Thyroid gland (tissue), 4 donors: ENCODE measurements around the gene TUBA4A. TPM values are rescaled to one million over a fixed set of nuclear protein-coding genes. Genes with fewer than 3 reads are reported as not detected.

Experiments
- DNase-seq, 2 donors: peaks; one replicate each; pipeline ENCODE4 v3.0.0-alpha.2; 2019
- H3K27ac ChIP-seq, 3 donors: fragments of 200-600 bp; sonication (generic); 1 replicate in 2 of 3; 2 replicates in 1 of 3; pipeline ENCODE4 v1.5.1; 2016 to 2019; ENCODE audit warnings: mild to moderate bottlenecking in 1 of 3, moderate library complexity in 1 of 3
- H3K27me3 ChIP-seq: fragments of 200-600 bp; sonication (generic); one replicate; pipeline ENCODE4 v1.5.1; 2019
- H3K36me3 ChIP-seq, 2 donors: fragments of 200-600 bp; sonication (generic); one replicate each; pipeline ENCODE4 v1.5.1; 2016 to 2019
- H3K4me1 ChIP-seq, 2 donors: fragments of 200-600 bp; sonication (generic); one replicate each; pipeline ENCODE4 v1.5.1; 2017 to 2019
- H3K4me3 ChIP-seq, 3 donors: fragments of 200-600 bp; sonication (generic); replicated peaks in 1 of 3; 1 replicate in 2 of 3; 2 replicates in 1 of 3; pipeline ENCODE4 v1.5.1; 2016; ENCODE audit warnings: mild to moderate bottlenecking in 1 of 3
- H3K9me3 ChIP-seq: fragments of 200-600 bp; sonication (generic); one replicate; pipeline ENCODE4 v1.5.1; 2017
- POLR2A ChIP-seq, 2 donors: fragments of 450-650 bp; IDR thresholded peaks; one replicate each; pipeline ENCODE4 v1.6.1; 2017; ENCODE audit warnings: antibody characterized with exemption in 2 of 2, mild to moderate bottlenecking in 2 of 2, moderate library complexity in 1 of 2
- WGBS, 2 donors: methylation state at CpG; one replicate each; pipeline ENCODE4 v1.1.5; 2017; 5-methylcytosine and 5-hydroxymethylcytosine counted together
- intact Hi-C: fragments of 100-400 bp; cut with DNase I; formaldehyde crosslinking; loops from one replicate; pipeline ENCODE4 v1.15.1; 2023
- total RNA-seq, 4 donors: library from RNA; depleted of rRNA; stranded (reverse); fragments of >200 nt; gene quantifications; one replicate each; pipeline ENCODE4 v1.2.3, GENCODE V29; 2016
- TF ChIP-seq, protein P1 (sequence below), 6 experiments: fragments of 200-600 bp in 3 of 6; fragments of 450-650 bp in 3 of 6; sonication (generic) in 3 of 6; IDR thresholded peaks; one replicate each; pipeline ENCODE4 v1.5.1; 2016 to 2019; ENCODE audit warnings: antibody characterized with exemption in 6 of 6, mild to moderate bottlenecking in 2 of 6, inconsistent platforms in 1 of 6, moderate library complexity in 1 of 6

Gene TUBA4A
- total RNA-seq, 4 donors from 2014 or later = 21.0 to 72.4 (median 34.8) TPM

- TF ChIP-seq, protein P1, sequence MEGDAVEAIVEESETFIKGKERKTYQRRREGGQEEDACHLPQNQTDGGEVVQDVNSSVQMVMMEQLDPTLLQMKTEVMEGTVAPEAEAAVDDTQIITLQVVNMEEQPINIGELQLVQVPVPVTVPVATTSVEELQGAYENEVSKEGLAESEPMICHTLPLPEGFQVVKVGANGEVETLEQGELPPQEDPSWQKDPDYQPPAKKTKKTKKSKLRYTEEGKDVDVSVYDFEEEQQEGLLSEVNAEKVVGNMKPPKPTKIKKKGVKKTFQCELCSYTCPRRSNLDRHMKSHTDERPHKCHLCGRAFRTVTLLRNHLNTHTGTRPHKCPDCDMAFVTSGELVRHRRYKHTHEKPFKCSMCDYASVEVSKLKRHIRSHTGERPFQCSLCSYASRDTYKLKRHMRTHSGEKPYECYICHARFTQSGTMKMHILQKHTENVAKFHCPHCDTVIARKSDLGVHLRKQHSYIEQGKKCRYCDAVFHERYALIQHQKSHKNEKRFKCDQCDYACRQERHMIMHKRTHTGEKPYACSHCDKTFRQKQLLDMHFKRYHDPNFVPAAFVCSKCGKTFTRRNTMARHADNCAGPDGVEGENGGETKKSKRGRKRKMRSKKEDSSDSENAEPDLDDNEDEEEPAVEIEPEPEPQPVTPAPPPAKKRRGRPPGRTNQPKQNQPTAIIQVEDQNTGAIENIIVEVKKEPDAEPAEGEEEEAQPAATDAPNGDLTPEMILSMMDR (IDR thresholded peaks at IDR 0.05) = no peak
- no peak for TF ChIP-seq POLR2A (IDR thresholded peaks at IDR 0.05)
- DNase-seq = no peak
- Histone ChIP-seq H3K27me3 (no peaks in the 10 kb centered on the region), H3K27ac (peak overlapping the region in 1 of 3 donors; percentile 97), H3K9me3 (no peaks in the 10 kb centered on the region), H3K4me1 (peaks cover 22 to 23% of the 10 kb centered on the region in 2 donors), H3K36me3 (peaks cover 21 to 35% of the 10 kb centered on the region in 2 donors), H3K4me3 (no peak overlapping the region)
- intact Hi-C loops = no loop called here
- WGBS, 2 donors = 92 to 94% methylated on average over 27 of the region's 27 CpGs
Measured at GRCh38 chr2:219215871-219216534, 37.7 kb downstream of the TUBA4A start.

- no peak overlapping the region for H3K27ac ChIP-seq
- TF ChIP-seq, protein P1 (IDR thresholded peaks at IDR 0.05) = no peak
- no peak for TF ChIP-seq POLR2A (IDR thresholded peaks at IDR 0.05)
- H3K9me3 ChIP-seq = no peaks in the 10 kb centered on the region
- peaks cover 25 to 42% of the 10 kb centered on the region in 2 donors for H3K36me3 ChIP-seq
- WGBS, 2 donors = 94 to 97% methylated on average over 6 of the region's 6 CpGs
- intact Hi-C loops = loop anchor here (5.0 kb wide), 1 partner anchor 37 kb away; the partner anchor contains the start of genes CNPPD1 and RETREG2
- no peaks in the 10 kb centered on the region for H3K27me3 ChIP-seq
- H3K4me1 ChIP-seq = peaks cover 21 to 23% of the 10 kb centered on the region in 2 donors
- no peak overlapping the region for H3K4me3 ChIP-seq
- no peak for DNase-seq
Measured at GRCh38 chr2:219214786-219215185, 38.9 kb downstream of the TUBA4A start.

- intact Hi-C loops = loop anchor here (5.0 kb wide), 1 partner anchor 37 kb away; the partner anchor contains the start of genes CNPPD1 and RETREG2
- no peaks in the 10 kb centered on the region for H3K27me3 ChIP-seq
- 95 to 97% methylated on average over 15 of the region's 15 CpGs for WGBS, 2 donors
- H3K9me3 ChIP-seq = no peaks in the 10 kb centered on the region
- H3K4me1 ChIP-seq = peaks cover 17% of the 10 kb centered on the region in 2 donors
- TF ChIP-seq, protein P1 (IDR thresholded peaks at IDR 0.05) = no peak
- no peak for TF ChIP-seq POLR2A (IDR thresholded peaks at IDR 0.05)
- no peak for DNase-seq
- peak overlapping the region in 1 of 3 donors; percentile 0 for H3K27ac ChIP-seq
- peaks cover 27 to 49% of the 10 kb centered on the region in 2 donors for H3K36me3 ChIP-seq
- H3K4me3 ChIP-seq = no peak overlapping the region
Measured at GRCh38 chr2:219214141-219214540, 39.6 kb downstream of the TUBA4A start.

GRCh38 chr2:219213486-219214071 is 40.1 kb downstream of the TUBA4A start:
- no peaks in the 10 kb centered on the region for H3K27me3 ChIP-seq
- intact Hi-C loops = loop anchor here (5.0 kb wide), 1 partner anchor 36 kb away; the partner anchor contains the start of genes CNPPD1 and RETREG2
- H3K4me1 ChIP-seq = peaks cover 19 to 21% of the 10 kb centered on the region in 2 donors
- H3K9me3 ChIP-seq = no peaks in the 10 kb centered on the region
- H3K27ac ChIP-seq = peak overlapping the region in 1 of 3 donors; percentile 0
- TF ChIP-seq, protein P1 (IDR thresholded peaks at IDR 0.05) = no peak
- TF ChIP-seq POLR2A (IDR thresholded peaks at IDR 0.05) = no peak
- no peak for DNase-seq
- H3K36me3 ChIP-seq = peaks cover 27 to 54% of the 10 kb centered on the region in 2 donors
- 93 to 96% methylated on average over 7 to 10 of the region's 10 CpGs for WGBS, 2 donors
- H3K4me3 ChIP-seq = no peak overlapping the region

DNA sequence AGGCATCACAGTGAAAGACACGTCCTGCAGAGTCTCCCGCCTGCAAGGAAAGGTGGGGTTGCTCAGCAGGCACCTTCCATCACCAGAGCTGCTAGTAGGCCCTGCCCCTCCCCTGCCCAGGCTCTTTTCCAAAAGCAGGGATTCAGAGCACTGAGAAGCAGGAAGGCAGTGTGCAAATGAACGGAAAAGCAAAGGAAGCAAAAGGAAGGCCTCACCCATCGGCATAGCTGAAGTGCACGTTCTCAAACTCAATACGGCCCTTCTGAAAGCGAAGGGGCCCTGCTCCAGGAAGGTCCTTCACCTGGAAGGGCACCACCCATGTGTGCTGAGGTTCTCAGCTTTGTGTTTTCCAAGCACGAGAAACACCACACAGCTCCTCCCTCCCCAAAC is 40.7 kb downstream of the TUBA4A start:
- no peaks in the 10 kb centered on the region for H3K27me3 ChIP-seq
- intact Hi-C loops = loop anchor here (5.0 kb wide), 1 partner anchor 36 kb away; the partner anchor contains the start of genes CNPPD1 and RETREG2
- H3K4me3 ChIP-seq = no peak overlapping the region
- peaks cover 21 to 26% of the 10 kb centered on the region in 2 donors for H3K4me1 ChIP-seq
- TF ChIP-seq POLR2A (IDR thresholded peaks at IDR 0.05) = no peak
- TF ChIP-seq, protein P1 (IDR thresholded peaks at IDR 0.05) = no peak
- no peak for DNase-seq
- no peaks in the 10 kb centered on the region for H3K9me3 ChIP-seq
- H3K27ac ChIP-seq = peak overlapping the region in 1 of 3 donors; percentile 0
- whole genome bisulfite sequencing, 2 donors = 81 to 88% methylated on average over 8 of the region's 8 CpGs
- peaks cover 27 to 58% of the 10 kb centered on the region in 2 donors for H3K36me3 ChIP-seq
